Mesenchymal stem cell (in vitro differentiated cells and primary cell): Measurements from ENCODE around the gene DACT2.

Source experiments
- DNase-seq: peaks from one replicate; pipeline ENCODE4 v3.0.0-alpha.2; 2013
- H2AFZ ChIP-seq: one replicate; pipeline ENCODE4 v1.6.1; 2013; ENCODE audit warnings: low read depth, mild to moderate bottlenecking, control low read depth, inconsistent platforms, low read length, moderate library complexity
- H2AK5ac ChIP-seq: 2 replicates; pipeline ENCODE4 v1.6.1; 2013; ENCODE audit warnings: low read length, moderate library complexity, mild to moderate bottlenecking, inconsistent platforms; ENCODE audit not compliant: severe bottlenecking
- H2BK120ac ChIP-seq: one replicate; pipeline ENCODE4 v1.6.1; 2013; ENCODE audit warnings: low read depth, mild to moderate bottlenecking, inconsistent platforms, low read length, moderate library complexity
- H2BK12ac ChIP-seq, 2 experiments: one replicate each; pipeline ENCODE4 v1.6.1; 2013; ENCODE audit warnings: inconsistent platforms in 2 of 2, low read length in 2 of 2, mild to moderate bottlenecking in 2 of 2, moderate library complexity in 2 of 2, control low read depth in 1 of 2
- H2BK15ac ChIP-seq: one replicate; pipeline ENCODE4 v1.6.1; 2013; ENCODE audit warnings: mild to moderate bottlenecking, low read depth, inconsistent platforms; ENCODE audit not compliant: poor library complexity, severe bottlenecking
- H2BK5ac ChIP-seq: 2 replicates; pipeline ENCODE4 v1.6.1; 2013; ENCODE audit warnings: low read depth, mild to moderate bottlenecking, low read length, control low read depth, inconsistent platforms; ENCODE audit not compliant: poor library complexity, severe bottlenecking
- H3K14ac ChIP-seq, 2 experiments: one replicate each; pipeline ENCODE4 v1.6.1; 2013; ENCODE audit warnings: inconsistent platforms in 2 of 2, low read length in 2 of 2, control low read depth in 1 of 2, mild to moderate bottlenecking in 1 of 2, moderate library complexity in 1 of 2
- H3K18ac ChIP-seq, 2 experiments: one replicate each; pipeline ENCODE4 v1.6.1; 2013; ENCODE audit warnings: inconsistent platforms in 2 of 2, low read length in 2 of 2, control low read depth in 1 of 2, low read depth in 1 of 2, mild to moderate bottlenecking in 1 of 2
- H3K23ac ChIP-seq, 2 experiments: one replicate each; pipeline ENCODE4 v1.6.1; 2013; ENCODE audit warnings: inconsistent platforms in 2 of 2, low read length in 2 of 2, mild to moderate bottlenecking in 2 of 2, moderate library complexity in 2 of 2, control low read depth in 1 of 2
- H3K27ac ChIP-seq: 2 replicates; pipeline ENCODE4 v1.5.1; 2013; ENCODE audit warnings: mild to moderate bottlenecking, moderate library complexity, low read length, control low read depth, inconsistent platforms; ENCODE audit not compliant: poor library complexity, severe bottlenecking
- H3K27me3 ChIP-seq, 2 experiments: 2 replicates each; pipeline versions ENCODE4 v1.6.1 to v1.7.0; 2013; ENCODE audit warnings: low read length in 2 of 2, mild to moderate bottlenecking in 2 of 2, moderate library complexity in 2 of 2, control low read depth in 1 of 2, inconsistent platforms in 1 of 2; ENCODE audit not compliant: control insufficient read depth in 1 of 2, insufficient read depth in 1 of 2
- H3K36me3 ChIP-seq, 2 experiments: 2 replicates each; pipeline versions ENCODE4 v1.6.1 to v1.7.0; 2013; ENCODE audit warnings: low read length in 2 of 2, control low read depth in 1 of 2, inconsistent platforms in 1 of 2, low read depth in 1 of 2, mild to moderate bottlenecking in 1 of 2; ENCODE audit not compliant: insufficient read depth in 2 of 2, control insufficient read depth in 1 of 2
- H3K4ac ChIP-seq, 2 experiments: one replicate each; pipeline ENCODE4 v1.6.1; 2013; ENCODE audit warnings: inconsistent platforms in 2 of 2, low read length in 2 of 2, mild to moderate bottlenecking in 2 of 2, moderate library complexity in 2 of 2, control low read depth in 1 of 2, low read depth in 1 of 2
- H3K4me1 ChIP-seq: 2 replicates; pipeline ENCODE4 v1.6.1; 2013; ENCODE audit warnings: low read depth, low read length, control low read depth; ENCODE audit not compliant: control insufficient read depth, insufficient read depth
- H3K4me2 ChIP-seq: 2 replicates; pipeline ENCODE4 v1.6.1; 2013; ENCODE audit warnings: low read length, mild to moderate bottlenecking, inconsistent platforms; ENCODE audit not compliant: poor library complexity, severe bottlenecking
- H3K4me3 ChIP-seq, 2 experiments: 2 replicates each; pipeline versions ENCODE4 v1.5.1 to v1.7.0; 2013; ENCODE audit warnings: low read length in 2 of 2, mild to moderate bottlenecking in 2 of 2, control low read depth in 1 of 2, low read depth in 1 of 2; ENCODE audit not compliant: insufficient read depth in 1 of 2
- H3K79me1 ChIP-seq: replicated peaks from 2 replicates; pipeline ENCODE4 v1.6.1; 2013; ENCODE audit warnings: mild to moderate bottlenecking, control low read depth, low read length, inconsistent platforms; ENCODE audit not compliant: poor library complexity, severe bottlenecking
- H3K9ac ChIP-seq: 2 replicates; pipeline ENCODE4 v1.7.0; 2013; ENCODE audit warnings: mild to moderate bottlenecking, low read length, moderate library complexity
- H3K9me3 ChIP-seq: 2 replicates; pipeline ENCODE4 v1.7.0; 2013; ENCODE audit warnings: mild to moderate bottlenecking, low read length; ENCODE audit not compliant: control insufficient read depth
- H4K8ac ChIP-seq: one replicate; pipeline ENCODE4 v1.6.1; 2013; ENCODE audit warnings: inconsistent platforms, mild to moderate bottlenecking, low read length, moderate library complexity
- H4K91ac ChIP-seq: one replicate; pipeline ENCODE4 v1.6.1; 2013; ENCODE audit warnings: mild to moderate bottlenecking, low read length, inconsistent platforms
- WGBS: methylation state at CpG from one replicate; pipeline ENCODE4 v1.1.7; 2013; ENCODE audit warnings: mixed read lengths; 5-methylcytosine and 5-hydroxymethylcytosine counted together

Gene DACT2

GRCh38 chr6:168363811-168364792 is 44.5 kb upstream of the DACT2 start:
- Histone ChIP-seq H3K4ac (no peak overlapping the region), H2AK5ac (no peak overlapping the region), H4K91ac (no peak overlapping the region), H3K14ac (no peak overlapping the region), H3K4me1 (peaks cover 1% of the 10 kb centered on the region), H3K27ac (no peak overlapping the region), H3K18ac (no peak overlapping the region), H2BK12ac (no peak overlapping the region), H2BK15ac (no peak overlapping the region), H3K4me3 (no peak overlapping the region), H3K9ac (no peak overlapping the region), H3K36me3 (no peaks in the 10 kb centered on the region), H3K79me1 (no peaks in the 10 kb centered on the region), H2BK5ac (no peak overlapping the region), H4K8ac (no peak overlapping the region), H3K9me3 (peaks cover 8% of the 10 kb centered on the region), H2AFZ (no peak overlapping the region), H3K23ac (no peak overlapping the region), H2BK120ac (no peak overlapping the region), H3K4me2 (no peak overlapping the region), H3K27me3 (peaks cover 16 to 27% of the 10 kb centered on the region in 2 experiments)
- no peak for DNase-seq
- 58% methylated on average over 13 of the region's 13 CpGs for WGBS

- Histone ChIP-seq H2BK5ac (no peak overlapping the region), H3K27ac (no peak overlapping the region)
Observed at GRCh38 chr6:168363302-168363701, 43.7 kb upstream of the DACT2 start.

DNA sequence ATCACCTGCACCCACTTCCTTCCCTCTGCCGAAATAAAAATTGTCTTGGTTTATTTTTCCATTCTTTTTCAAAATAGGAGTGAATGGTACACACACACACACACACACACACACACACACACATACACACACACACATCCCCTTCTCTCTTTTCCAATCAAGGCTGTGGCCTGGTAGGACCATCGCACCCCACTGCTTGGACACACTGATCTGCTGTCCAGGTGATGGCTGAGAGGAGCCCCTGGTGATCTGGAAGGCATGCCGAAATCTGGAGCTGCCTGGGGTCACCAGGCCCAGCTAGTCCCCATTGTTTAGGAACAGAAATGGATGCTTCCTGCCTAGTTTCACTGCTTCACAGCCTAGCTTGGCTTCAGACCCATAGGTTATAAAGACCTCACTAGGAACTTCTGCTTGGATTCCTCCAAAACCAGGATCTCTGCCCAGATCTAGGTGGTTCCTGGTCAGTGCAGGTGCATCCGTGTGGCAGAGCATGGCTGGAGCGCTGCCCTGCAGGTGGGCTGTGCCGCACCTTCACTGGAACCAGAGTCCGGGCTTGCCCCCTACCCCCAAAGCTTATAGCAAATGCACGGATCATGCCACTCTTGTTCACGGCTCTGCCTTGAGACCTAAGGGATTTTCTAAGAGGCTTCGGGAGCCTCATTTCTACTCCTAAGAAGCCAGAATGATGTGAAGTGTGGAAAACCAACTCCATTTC is 42.9 kb upstream of the DACT2 start:
- H3K4ac ChIP-seq = no peak overlapping the region
- no peak overlapping the region for H2BK120ac ChIP-seq
- H3K9me3 ChIP-seq = peaks cover 8% of the 10 kb centered on the region
- no peak overlapping the region for H3K27ac ChIP-seq
- no peak overlapping the region for H3K14ac ChIP-seq
- H3K27me3 ChIP-seq = peaks cover 16 to 23% of the 10 kb centered on the region in 2 experiments
- no peak for DNase-seq
- H3K4me2 ChIP-seq = no peak overlapping the region
- no peak overlapping the region for H2BK5ac ChIP-seq
- 89% methylated on average over 9 of the region's 10 CpGs for WGBS
- H2BK15ac ChIP-seq = no peak overlapping the region
- no peak overlapping the region for H3K18ac ChIP-seq
- H3K23ac ChIP-seq = no peak overlapping the region
- no peak overlapping the region for H2AFZ ChIP-seq
- H3K9ac ChIP-seq = no peak overlapping the region
- H3K4me1 ChIP-seq = peaks cover 1% of the 10 kb centered on the region
- no peak overlapping the region for H2AK5ac ChIP-seq
- H3K36me3 ChIP-seq = no peaks in the 10 kb centered on the region
- H2BK12ac ChIP-seq = no peak overlapping the region
- no peaks in the 10 kb centered on the region for H3K79me1 ChIP-seq
- no peak overlapping the region for H4K91ac ChIP-seq
- H3K4me3 ChIP-seq = no peak overlapping the region
- H4K8ac ChIP-seq = no peak overlapping the region

More at GRCh38 chr6:168363302-168363701, 43.7 kb upstream of the DACT2 start:
- H3K4me1 ChIP-seq = peaks cover 1% of the 10 kb centered on the region
- no peak overlapping the region for H2BK12ac ChIP-seq
- H3K79me1 ChIP-seq = no peaks in the 10 kb centered on the region
- no peak overlapping the region for H2AK5ac ChIP-seq
- no peak for DNase-seq
- no peak overlapping the region for H4K91ac ChIP-seq
- no peak overlapping the region for H2AFZ ChIP-seq
- no peak overlapping the region for H3K4ac ChIP-seq
- no peak overlapping the region for H3K4me2 ChIP-seq
- peaks cover 16 to 23% of the 10 kb centered on the region in 2 experiments for H3K27me3 ChIP-seq
- H3K9me3 ChIP-seq = peaks cover 8% of the 10 kb centered on the region
- H2BK15ac ChIP-seq = no peak overlapping the region
- H3K14ac ChIP-seq = no peak overlapping the region
- H3K23ac ChIP-seq = no peak overlapping the region
- H4K8ac ChIP-seq = no peak overlapping the region
- no peak overlapping the region for H3K4me3 ChIP-seq
- H3K9ac ChIP-seq = no peak overlapping the region
- no peak overlapping the region for H3K18ac ChIP-seq
- no CpG with 5 or more reads among the region's 3 CpGs for WGBS
- no peak overlapping the region for H2BK120ac ChIP-seq
- H3K36me3 ChIP-seq = no peaks in the 10 kb centered on the region

DNA sequence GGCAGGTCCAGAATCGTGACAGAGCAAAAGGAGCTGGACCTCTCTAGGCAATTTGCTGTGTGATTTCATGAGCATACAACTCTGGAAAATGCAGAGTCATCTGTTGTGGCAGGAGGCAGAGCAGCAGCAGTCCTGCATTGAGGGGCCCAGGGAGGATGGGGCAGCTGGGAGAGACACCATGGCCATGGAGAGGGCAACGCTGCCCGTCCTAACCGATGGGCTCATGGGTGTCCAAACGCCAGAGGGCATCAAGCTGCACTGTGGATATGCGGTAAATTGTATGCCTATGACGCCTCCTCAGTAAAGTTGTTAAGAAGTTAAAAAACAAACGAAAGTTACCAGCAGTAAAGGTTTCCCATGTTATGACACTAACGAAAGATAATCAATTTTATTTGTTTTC is 42.2 kb upstream of the DACT2 start:
- H3K4me2 ChIP-seq = no peak overlapping the region
- 92% methylated on average over 7 of the region's 9 CpGs for WGBS
- no peak overlapping the region for H4K91ac ChIP-seq
- peaks cover 8% of the 10 kb centered on the region for H3K9me3 ChIP-seq
- no peak overlapping the region for H3K14ac ChIP-seq
- H3K4me1 ChIP-seq = peaks cover 1% of the 10 kb centered on the region
- no peaks in the 10 kb centered on the region for H3K79me1 ChIP-seq
- no peak overlapping the region for H2AK5ac ChIP-seq
- H3K4me3 ChIP-seq = no peak overlapping the region
- peaks cover 16 to 23% of the 10 kb centered on the region in 2 experiments for H3K27me3 ChIP-seq
- H2BK15ac ChIP-seq = no peak overlapping the region
- H2AFZ ChIP-seq = no peak overlapping the region
- no peak overlapping the region for H3K18ac ChIP-seq
- no peak overlapping the region for H2BK5ac ChIP-seq
- DNase-seq = no peak
- H3K23ac ChIP-seq = no peak overlapping the region
- H3K27ac ChIP-seq = no peak overlapping the region
- no peak overlapping the region for H3K4ac ChIP-seq
- H2BK120ac ChIP-seq = no peak overlapping the region
- no peak overlapping the region for H2BK12ac ChIP-seq
- H3K9ac ChIP-seq = no peak overlapping the region
- H3K36me3 ChIP-seq = no peaks in the 10 kb centered on the region
- H4K8ac ChIP-seq = no peak overlapping the region
